ENCODE measurements around the gene TENM4. TPM values are rescaled to one million over a fixed set of nuclear protein-coding genes. Genes with fewer than 3 reads are reported as not detected.

TENM4 gene
- total and polyA plus RNA-seq, 2 of the 8 experiments (the other 6 are each of a cell fraction or from before 2014, with no cell fraction given) = 3.5 to 7.2 TPM

- Histone ChIP-seq H4K8ac (ENCODE audit: extremely low read depth, insufficient read depth, low read length) (no peak overlapping the region), H3K27me3 (replicated peaks in 1 of 4; ENCODE audit: control insufficient read depth in 3 of 4, extremely low read depth in 1 of 4, insufficient read depth in 3 of 4, low read length in 3 of 4) (peaks cover 27 to 57% (median 53%) of the 10 kb centered on the region in 4 experiments), H3K56ac (replicated peaks; ENCODE audit: insufficient read length, low read depth, low read length) (no peak overlapping the region), H2BK120ac (replicated peaks; ENCODE audit: low read depth, low read length) (no peak overlapping the region), H3K36me3 (ENCODE audit: control insufficient read depth in 2 of 4, insufficient read depth in 4 of 4, low read length in 3 of 4) (no peaks in the 10 kb centered on the region), H3K79me1 (ENCODE audit: low read depth, low read length) (no peaks in the 10 kb centered on the region), H2BK20ac (ENCODE audit: low read length) (no peak overlapping the region), H3K9me3 (ENCODE audit: insufficient read depth in 2 of 2, low read depth in 1 of 2, low read length in 1 of 2) (no peaks in the 10 kb centered on the region; a peak in 2 of 4 replicates), H2BK5ac (ENCODE audit: low read depth, low read length) (no peak overlapping the region), H3K4me1 (replicated peaks in 1 of 4; ENCODE audit: control insufficient read depth in 3 of 4, insufficient read depth in 4 of 4, low read length in 3 of 4) (peaks cover 8 to 22% (median 18%) of the 10 kb centered on the region in 4 experiments; a peak in 6 of 7 replicates), H3K27ac (ENCODE audit: low read depth, low read length) (no peak overlapping the region), H2BK15ac (ENCODE audit: low read length) (no peak overlapping the region), H3K9ac (replicated peaks in 1 of 4; ENCODE audit: extremely low read depth in 1 of 4, low read depth in 3 of 4, low read length in 3 of 4) (no peak overlapping the region), H3K4me3 (ENCODE audit: extremely low read depth in 1 of 4, insufficient read depth in 2 of 4, low read depth in 3 of 4, low read length in 4 of 4) (no peak overlapping the region), H3K18ac (ENCODE audit: extremely low read depth, low read length) (no peak overlapping the region), H3K4ac (replicated peaks; ENCODE audit: insufficient read length, low read depth, low read length) (no peak overlapping the region), H3K4me2 (ENCODE audit: insufficient read depth in 1 of 2, low read depth in 2 of 2, low read length in 2 of 2) (no peak overlapping the region), H2AK5ac (ENCODE audit: low read depth, low read length) (no peak overlapping the region), H4K91ac (replicated peaks; ENCODE audit: insufficient read length, low read length) (no peak overlapping the region), H3K23ac (ENCODE audit: insufficient read length) (no peak overlapping the region), H3K23me2 (ENCODE audit: low read depth, low read length) (no peaks in the 10 kb centered on the region), H2AFZ (ENCODE audit: low read length) (no peak overlapping the region), H4K20me1 (replicated peaks in 1 of 2; ENCODE audit: control insufficient read depth in 1 of 2, insufficient read depth in 2 of 2, low read length in 2 of 2) (peaks cover 2 to 6% of the 10 kb centered on the region in 2 experiments), H3K79me2 (ENCODE audit: control insufficient read depth in 1 of 2, insufficient read depth in 2 of 2, low read length in 2 of 2) (no peaks in the 10 kb centered on the region), H3K14ac (ENCODE audit: insufficient read length) (no peak overlapping the region), H4K5ac (ENCODE audit: insufficient read length, low read depth, low read length) (no peak overlapping the region), H2BK12ac (ENCODE audit: low read depth, low read length) (no peak overlapping the region)
- WGBS, 2 experiments (ENCODE audit: extremely low coverage in 1 of 2, insufficient coverage in 1 of 2, insufficient read length in 1 of 2, insufficient replicate concordance in 2 of 2, low coverage in 1 of 2, low lambda C conversion rate in 2 of 2, missing lambda C conversion rate in 1 of 2) = 90% methylated on average over 4 of the region's 4 CpGs; no CpG with 5 or more reads in 1 of the 2 experiments
- no peak for FAIRE-seq
- POLR2A ChIA-PET (ENCODE audit: partially characterized antibody) = no interaction called here
- CTCF ChIA-PET (ENCODE audit: partially characterized antibody) = interaction anchor here (1.5 to 2.0 kb wide), 2 partner anchors 12 to 286 kb away, joined by 3 to 4 read pairs; no protein-coding TSS in a partner anchor
- no peak for DNase-seq (ENCODE audit: low read depth in 1 of 2, low spot score in 2 of 2)
- TF ChIP-seq HDAC6 (IDR thresholded peaks at IDR 0.05; ENCODE audit: low read depth, low read length) (no peak), CEBPB (IDR thresholded peaks at IDR 0.05; ENCODE audit: low read depth, low read length) (no peak), RFX5 (IDR thresholded peaks at IDR 0.05; ENCODE audit: borderline replicate concordance, low read depth, low read length) (no peak), BCL11A (IDR thresholded peaks at IDR 0.05; ENCODE audit: low read depth in 2 of 2, low read length in 2 of 2) (no peak), TCF12 (IDR thresholded peaks at IDR 0.05; ENCODE audit: low read depth, low read length) (no peak), BRCA1 (IDR thresholded peaks at IDR 0.05; ENCODE audit: low read depth, low read length) (no peak), CTBP2 (IDR thresholded peaks at IDR 0.05; ENCODE audit: borderline replicate concordance, insufficient read depth, insufficient read length, low read length) (no peak)
These were observed 508.9 kb downstream of the TENM4 start for GRCh38 chr11:78931891-78932290.
